CD4-positive, alpha-beta T cell treated with Interleukin-17A for 4 hours (primary cell): Measurements from ENCODE around the gene TFF1.
A peak's percentile ranks its signal among the peaks of the same experiment; 100 is the strongest.
"Not testable (repeated sequence)": the region's sequence is repeated elsewhere in the genome, so short reads cannot be mapped to it uniquely, and the experiment has no call there.

Experiments used
- DNase-seq: peaks from one replicate; pipeline ENCODE4 v3.0.0-alpha.2; 2020; ENCODE audit warnings: mixed read lengths

The TFF1 gene

DNA sequence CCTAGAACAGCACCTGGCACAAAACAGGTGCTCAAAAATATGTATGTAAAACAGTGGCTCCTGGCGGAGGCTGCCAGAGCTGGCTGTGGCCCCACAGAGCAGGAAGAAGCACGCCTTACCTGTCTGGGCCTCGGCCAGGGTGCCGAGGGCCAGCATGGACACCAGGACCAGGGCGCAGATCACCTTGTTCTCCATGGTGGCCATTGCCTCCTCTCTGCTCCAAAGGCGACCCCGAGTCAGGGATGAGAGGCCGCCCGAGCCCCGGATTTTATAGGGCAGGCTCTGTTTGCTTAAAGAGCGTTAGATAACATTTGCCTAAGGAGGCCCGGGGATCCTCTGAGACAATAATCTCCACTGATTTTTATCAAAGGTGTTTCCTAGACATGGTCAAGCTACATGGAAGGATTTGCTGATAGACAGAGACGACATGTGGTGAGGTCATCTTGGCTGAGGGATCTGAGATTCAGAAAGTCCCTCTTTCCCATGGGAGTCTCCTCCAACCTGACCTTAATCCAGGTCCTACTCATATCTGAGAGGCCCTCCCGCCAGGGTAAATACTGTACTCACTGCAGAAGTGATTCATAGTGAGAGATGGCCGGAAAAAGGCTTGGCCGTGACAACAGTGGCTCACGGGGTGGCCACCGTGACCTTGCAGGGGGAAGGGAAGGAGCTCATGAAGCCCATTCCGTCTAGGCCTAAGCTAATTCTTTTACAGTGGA is at the start of gene TFF1:
Gene TFF1 (minus strand): TSS at position 244 of the 719 bp plus-strand sequence. CDS start 40 bp downstream, at position 204.
- DNase-seq: no peak

DNA sequence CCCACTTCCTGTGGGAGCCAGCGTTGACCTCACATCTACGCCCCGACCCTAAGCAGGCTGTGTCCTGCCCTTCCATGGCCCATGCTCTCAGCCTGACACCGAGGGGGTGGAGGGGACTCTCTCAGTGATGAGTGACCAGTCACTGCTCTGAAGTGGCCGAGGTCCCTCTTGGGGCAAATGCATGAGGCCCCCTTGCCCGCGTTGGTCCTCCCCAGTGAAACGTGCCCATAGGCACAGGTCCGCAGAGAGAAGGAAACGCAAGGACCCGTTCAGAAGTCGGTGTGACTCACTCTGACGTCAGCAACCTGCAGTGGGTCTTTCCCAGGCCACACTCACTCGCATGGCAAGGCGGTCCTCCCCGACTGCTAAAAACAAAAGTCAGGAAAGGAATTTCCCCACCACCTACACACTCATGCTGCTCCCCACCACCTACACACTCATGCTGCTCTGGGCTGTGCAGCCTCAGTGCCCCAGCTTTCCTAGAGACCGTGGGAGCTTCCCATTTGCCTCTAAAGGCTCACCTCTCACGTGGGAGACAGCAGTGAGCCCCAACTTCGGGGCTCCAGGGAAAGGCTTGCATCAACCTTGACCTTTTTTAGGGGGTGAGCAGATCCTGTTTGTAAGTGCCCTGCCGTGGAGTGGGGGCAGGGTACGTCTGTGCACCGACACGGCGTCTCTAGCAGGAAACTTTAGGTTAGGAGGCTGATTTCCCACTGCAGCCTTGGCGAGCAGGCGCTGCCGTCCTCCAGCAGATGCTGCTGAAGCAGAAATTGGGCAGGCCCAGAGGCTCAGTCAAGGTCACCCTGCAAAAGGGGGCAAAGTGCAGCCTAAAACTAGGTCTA is 48.8 kb upstream of the TFF1 start:
- DNase-seq: peak; percentile 94

DNA sequence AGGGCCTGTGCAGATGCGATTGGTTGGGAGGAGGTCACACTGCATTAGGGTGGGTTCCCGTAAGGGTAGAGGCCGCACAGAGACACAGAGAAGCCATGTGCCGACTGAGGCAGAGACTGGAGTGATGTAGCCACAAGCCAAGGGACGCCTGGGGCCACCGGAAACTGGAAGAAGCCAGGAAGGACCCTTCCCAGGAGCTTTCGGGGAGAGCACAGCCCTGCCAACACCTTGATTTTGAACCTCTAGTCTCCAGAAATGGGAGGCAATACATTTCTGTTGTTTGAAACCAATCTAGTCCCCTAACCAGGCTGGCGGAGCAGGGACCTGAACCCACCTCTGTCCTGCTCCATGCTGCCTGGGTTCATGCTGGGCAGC is 48.2 kb upstream of the TFF1 start:
- DNase-seq: no peak

DNA sequence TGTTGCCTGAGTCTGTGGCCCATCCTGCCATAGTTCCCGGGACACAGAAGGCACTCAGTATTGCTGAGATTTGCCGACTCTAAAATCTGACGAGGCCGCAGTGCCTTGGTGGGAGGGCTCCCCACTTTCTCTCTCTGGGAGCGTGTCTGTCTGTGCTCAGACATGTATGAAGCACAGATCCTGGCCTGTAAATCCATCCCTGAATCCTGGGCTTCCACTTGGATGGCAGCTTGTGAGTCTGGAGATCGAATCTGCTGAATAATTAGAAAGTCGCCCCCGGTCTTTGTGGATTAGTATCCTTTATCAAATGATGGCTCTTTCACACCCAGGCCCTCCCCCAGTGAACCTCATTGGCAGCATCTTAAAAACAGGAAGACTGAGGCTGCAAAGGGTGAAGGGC is 47.7 kb upstream of the TFF1 start:
- peak; percentile 23 for DNase-seq

DNA sequence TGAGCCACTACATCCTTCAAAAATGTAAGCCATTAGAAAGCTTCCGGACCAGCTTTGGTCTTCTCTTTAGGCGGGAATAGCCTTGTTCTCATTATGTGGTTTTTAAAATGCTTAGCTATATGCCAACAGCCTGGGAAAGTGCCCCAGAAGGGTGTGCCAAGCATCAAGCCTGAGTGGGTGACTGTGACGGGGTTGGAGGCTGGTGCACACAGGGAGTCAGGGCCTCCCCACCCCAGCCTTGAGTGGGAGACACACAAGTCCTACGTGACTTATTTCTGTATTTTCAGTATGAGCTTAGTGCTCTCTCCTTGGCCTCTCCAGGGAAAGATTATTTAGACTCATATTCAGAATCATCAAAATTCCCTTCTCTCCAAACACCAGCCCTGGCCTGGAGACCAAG is 47.2 kb upstream of the TFF1 start:
- peak; percentile 22 for DNase-seq

DNA sequence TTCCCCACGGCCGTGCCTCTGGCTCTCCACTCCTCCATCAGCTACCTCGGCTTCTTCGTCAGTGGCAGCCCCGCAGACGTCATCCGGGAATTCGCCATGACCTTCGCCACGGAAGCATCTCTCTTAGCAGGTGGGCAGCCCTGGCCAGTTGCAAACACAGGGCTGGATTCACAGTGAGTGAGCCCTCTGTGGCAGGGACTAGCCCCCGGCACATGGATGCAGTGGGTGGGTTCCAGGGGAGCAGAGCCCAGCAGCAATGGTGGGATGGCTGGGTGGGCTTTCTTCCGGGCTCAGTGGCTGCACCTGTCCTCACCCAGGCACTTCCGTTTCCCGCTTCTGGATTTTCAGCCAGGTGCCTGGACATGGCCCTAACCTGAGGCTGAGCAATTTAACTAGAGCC is 46.8 kb upstream of the TFF1 start:
- peak; percentile 2 for DNase-seq

DNA sequence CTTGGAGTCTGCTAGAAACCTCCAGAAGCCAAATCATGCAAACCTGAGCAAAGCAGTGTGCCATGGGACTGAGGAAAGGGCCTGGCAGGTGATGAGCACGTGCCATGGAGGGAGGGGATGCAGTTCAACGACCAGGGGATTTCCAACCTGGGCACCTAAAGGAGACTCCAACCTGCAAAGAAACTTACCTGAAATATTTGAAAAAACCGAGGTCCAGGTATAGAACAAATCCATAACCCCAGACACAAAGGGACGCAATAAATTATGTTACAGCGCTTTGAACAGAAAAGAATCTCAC is 46.2 kb upstream of the TFF1 start:
- peak; percentile 1 for DNase-seq

DNA sequence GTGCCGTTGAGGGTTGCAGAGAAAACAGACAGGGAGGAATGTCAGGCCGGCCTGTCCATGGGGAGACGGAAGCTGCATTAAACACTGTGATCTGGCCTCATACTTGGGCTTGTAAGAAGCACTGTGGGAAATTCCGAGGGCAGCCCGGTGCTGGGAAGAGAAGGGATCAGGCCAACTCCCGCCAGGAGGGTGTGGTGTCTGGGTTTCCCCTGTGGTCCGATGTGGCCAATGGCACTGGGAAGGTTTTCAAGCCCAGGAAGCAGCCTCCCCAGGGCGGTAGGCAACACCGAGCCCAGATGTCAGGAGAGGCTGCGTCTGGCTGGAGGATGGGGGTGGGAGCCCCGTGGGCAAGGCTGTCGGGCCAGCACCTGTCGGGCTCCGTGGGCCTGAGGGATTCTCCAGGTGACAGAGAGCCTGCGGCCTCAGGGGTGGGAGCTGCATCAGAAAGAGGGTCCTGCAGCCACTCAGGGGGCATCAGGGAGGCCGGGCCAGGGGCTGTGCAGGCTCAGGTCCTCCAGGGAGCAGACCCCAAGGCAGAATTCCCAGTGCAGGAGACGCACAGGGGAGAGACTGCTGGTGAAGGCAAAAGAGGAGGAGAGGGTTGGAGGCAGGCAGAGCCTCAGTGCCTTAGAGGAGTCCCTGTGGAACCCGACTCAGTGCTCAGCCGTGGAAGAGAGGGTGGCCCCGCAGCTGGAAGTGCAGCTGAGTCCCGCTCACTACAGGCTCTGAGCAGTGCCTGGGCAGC is 45.7 kb upstream of the TFF1 start:
- DNase-seq: peak; percentile 3

DNA sequence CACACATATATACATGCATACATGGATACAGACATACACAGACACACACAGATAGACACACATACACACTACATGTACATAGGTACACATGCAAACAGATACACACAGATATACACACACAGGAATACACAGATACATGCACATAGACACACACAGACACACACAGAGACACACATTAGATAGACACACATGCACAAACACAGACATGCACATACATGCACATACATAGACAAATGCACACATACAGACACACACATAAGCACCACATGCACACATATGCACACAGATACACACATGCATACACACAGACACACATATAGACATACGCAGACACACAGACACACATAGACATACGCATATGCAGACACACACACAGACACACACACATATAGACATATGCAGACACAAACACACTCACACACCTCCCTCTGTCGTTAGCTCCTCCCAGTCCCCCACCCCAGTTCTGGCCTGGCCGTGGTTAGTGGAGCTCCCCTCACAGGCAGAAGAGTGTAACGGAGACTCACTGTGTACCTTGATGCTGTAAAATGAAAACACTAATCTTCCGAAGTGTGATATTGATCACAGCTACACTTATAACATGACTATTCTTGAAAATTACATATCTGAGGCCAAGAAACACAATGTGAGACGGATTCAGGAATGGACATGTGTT is 45.0 kb upstream of the TFF1 start:
- peak; percentile 23 for DNase-seq

DNA sequence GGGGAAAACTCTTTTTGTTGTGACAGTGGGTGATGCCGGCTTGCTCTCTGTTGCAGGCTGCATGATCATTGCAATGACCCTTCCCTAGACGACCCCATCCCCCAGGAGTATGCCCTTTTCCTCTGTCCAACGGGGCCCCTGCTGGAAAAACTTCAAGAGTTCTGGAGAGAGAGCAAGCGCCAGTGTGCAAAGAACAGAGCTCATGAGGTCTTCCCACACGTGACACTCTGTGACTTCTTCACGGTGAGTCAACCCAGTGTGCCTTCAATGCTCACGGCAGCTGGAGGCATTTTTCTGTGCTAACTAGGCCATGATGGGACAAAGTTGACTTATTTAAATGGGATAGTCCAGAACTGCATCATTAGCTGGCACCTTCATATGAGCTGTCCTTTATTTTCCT is 43.0 kb upstream of the TFF1 start:
- peak; percentile 48 for DNase-seq

DNA sequence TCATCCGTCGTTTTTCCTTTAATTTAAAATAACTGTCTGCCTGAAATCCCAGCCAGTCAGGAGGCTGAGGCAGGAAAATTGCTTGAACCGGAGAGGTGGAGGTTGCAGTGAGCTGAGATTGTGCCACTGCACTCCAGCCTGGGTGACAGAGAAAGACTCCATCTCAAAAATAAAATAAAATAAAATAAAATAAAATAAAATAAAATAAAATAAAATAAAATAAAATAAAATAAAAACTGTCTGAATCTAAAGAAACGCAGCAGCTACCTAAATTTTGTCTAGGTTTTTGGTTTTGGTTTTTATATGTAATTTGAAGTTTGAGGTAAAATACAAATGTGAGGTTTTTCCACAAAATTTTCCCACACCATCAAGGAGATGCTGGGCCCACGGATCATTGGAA is 42.4 kb upstream of the TFF1 start:
- not testable (repeated sequence) for DNase-seq

DNA sequence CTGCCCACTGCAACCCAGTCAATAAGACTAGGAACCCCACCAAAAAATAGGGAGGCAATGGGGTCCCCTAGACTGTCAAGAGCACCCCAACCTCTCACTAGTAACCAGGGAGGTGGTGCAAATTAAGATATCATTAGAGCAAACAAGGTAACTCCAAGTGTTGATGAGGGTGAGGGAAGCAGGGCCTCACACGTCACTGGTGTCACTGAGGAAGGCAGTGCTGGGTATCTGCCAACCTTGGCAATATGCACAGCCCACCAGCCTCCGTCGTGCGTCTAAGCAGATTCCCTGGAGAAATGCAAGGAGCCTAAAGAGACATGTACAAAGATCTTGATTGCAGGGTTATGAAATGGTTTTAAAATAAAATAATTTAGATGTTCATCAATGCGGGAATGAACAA is 41.1 kb upstream of the TFF1 start:
- no peak for DNase-seq

DNA sequence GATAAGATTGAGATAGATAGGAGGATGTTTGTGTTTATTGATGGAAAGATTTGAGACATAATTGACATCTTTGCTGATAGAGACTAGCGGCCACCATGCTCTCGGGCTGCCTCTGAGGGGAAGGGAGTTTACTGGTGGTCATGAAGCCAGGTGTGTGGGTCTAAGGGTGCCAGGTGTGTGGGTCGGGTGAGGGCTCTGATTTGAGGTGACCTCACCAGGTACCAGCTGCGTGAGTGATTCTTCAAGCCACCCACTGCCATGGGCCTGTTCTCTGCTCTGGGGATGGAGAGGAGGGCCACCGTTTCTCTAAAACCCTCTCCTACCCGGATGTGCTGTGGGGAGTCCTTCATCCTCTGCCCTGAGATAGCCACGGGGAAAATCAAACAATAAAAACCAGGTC is 40.5 kb upstream of the TFF1 start:
- DNase-seq: no peak

DNA sequence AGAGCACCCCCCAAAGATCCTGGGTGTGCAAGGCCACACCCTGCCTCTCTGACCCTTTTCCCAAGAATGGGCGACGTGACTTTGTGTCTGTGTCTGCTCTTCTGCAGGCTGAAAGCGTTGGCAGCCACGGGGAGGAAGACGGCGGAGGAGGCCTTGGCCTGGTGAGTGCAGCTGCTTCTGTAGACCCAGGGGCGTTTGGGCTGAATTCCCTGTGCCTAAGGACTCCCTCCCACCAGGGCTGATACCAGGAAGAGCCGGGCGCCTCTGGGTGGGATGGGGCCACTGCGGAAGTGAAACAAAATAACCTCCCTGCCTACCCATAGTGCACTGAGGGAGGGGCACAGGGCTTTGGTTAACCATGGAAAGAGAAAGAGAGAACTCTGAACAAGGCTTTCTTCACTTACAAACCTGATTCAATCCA is 39.9 kb upstream of the TFF1 start:
- DNase-seq: peak; percentile 65

DNA sequence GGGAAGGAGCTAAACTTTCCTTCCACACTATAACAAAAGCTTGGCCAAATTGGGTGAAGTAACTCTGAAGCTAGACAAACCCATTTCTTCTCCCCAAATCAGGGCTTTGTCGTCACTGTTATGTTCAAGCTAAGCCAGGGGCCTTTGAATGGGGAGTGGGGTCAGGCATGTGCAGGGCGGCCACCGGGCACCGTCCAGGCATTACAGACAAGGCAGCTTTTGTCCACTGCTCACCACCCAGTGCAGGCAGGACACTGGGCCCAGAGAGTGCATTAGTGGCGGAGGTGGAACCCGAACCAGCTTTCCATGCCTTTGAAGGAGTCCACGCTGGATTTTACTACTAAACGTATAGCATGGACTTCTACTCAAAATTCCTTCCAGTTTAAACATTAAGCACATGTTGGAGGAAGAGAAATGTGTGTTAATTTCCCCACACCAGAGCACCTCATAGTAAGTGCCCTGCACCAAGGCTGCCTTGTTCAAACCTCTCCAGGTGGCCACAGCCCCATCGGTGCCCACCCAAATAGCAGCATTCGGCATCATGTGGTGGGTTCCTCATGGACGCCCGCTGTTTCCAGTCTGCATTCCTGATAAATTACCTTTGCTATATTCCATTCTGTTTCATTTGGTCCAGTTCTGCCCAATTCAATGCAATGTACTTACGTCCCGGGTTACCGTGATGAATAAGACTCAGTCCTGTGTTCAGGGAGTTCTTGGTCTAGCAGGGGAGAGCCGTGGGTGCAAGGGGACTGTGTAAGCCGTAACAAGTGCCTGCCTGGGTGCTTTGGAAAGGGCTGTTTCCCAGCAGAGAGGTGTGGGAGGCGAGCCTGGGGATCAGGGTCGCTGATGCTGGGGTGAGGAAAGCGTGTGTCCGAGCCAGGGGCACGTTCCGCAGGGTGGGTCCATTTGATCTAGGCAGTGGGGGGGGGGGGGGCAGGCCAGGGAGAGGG is 39.0 kb upstream of the TFF1 start:
- DNase-seq: peak; percentile 45

DNA sequence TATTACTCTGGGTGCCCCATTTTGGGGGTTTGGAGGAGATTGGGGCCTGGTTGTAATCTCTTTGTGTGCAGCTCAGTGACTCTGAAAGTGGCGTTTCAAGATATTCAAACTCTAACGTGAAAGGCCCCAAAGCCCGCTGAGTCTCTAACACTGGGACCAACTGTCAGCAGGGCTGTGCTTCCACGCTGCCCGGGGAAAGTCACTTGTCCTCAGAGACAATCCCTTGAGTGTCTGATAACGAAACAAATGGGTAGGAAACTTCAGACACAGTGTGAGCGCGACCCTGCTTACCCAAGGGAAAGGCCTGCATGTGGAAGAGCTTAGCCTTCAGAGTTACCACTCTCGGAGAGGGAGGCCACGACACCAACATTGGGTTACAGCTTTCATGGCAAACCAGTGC is 38.2 kb upstream of the TFF1 start:
- peak; percentile 50 for DNase-seq

DNA sequence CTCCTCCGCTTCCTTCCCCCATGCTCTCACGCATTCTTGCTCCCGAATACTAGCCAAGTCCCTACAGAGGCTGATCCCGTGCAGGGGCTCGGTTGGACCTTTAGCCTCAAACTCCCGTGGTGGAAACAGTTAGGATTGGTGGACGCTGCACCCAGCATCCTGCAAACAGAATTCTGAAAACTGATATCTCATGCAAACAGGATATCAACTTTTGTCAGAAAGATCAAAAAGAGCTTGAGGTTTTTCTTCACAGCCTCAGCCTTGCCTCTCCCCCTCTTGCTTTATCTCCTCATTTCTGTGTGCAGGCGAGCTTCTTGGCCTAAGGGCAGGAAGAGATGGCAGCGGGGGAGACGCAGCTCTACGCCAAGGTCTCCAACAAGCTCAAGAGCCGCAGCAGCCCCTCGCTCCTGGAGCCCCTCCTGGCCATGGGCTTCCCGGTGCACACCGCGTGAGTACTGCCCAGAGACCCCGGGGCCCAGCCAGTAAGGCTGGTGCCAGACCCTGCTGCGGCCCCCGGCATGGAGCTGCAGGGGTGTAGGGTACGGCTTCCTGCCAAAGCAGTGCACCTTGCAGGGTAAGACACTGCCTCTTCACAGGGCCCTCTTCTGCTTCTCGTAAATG is 37.4 kb upstream of the TFF1 start, which contains the start of gene UBASH3A:
Gene UBASH3A (plus strand): TSS at position 292 of the 621 bp plus-strand sequence. CDS start 44 bp downstream, at position 336.
- peak; percentile 75 for DNase-seq

DNA sequence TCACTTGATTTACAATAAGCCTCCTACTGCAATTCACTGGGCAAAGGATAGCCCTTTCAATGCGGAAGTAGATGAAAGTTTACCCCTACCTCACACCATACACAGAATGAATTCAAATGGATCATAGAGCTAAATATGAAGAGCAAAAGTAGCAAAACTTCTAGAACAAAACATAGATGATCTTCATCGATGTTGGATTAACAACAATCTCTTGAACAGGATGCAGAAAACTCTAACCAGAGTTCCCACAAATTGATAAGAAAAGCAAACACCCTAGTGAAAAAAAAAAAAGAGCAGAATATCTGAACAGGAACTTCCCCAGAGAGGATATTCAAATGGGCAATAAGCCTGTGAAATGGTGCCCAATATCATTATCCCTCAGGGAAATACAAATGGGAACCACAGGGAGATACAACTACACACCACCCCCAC is 35.5 kb upstream of the TFF1 start:
- peak; percentile 1 for DNase-seq

DNA sequence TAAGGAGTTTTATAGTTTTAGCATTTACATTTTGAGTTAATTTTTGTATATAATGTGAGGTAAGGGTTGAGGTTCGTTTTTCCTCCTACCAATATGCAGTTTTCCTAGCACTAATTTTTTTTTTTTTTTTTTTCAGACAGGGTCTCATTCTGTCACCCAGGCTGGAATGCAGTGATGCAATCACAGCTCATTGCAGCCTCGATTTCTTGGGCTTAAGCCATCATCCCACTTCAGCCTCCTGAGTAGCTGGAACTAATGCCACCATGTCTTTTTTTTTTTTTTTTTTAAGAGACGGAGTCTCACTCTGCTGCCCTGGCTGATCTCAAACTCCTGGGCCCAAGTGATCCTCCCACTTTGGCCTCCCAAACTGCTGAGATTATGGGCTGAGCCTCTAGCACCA is 34.8 kb upstream of the TFF1 start:
- DNase-seq: no peak

DNA sequence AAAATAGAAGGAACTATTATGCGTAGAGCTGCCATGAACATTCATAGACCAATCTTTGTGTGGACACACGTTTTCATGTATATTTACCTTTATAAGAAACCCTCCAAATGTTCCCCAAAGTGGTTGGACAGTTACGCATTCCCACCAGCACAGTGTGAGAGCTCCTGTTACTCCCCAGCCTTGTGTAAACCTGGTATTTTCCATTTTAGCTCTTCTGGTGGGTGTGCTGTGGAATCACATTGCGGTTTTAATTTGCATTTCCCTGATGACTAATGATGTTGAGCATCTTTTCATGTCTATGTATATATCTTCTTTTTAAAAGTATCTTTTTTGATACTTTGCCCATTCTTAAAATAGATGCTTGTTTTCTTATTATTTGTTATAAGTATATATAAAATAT is 34.2 kb upstream of the TFF1 start:
- no peak for DNase-seq

DNA sequence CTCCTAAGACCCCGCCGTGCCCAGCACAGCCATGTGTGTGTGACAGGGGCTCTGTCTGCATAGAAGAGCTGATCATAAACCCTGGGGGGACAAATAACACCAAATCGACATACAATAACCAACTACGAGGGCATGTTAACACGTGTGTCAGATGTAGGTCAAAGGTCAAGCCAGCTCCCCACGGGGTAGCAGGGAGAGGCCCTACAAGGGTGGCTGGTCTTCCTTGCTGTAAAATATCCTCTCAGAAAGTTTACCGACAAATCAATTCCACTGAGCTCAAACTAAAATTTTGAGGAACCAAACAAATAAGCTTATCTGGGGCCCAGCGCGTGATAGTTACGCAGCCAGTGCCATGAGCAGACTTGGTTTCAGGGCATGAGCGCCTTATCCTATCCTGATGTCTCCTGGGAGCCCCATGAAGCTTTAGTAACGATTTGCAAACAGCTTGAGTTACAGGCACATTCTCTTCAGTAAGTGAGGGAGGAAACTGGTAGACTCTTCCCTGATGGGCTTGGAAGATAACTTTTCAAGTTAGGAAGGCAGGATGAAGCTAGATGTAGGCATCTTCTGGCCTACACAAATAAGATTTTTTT is 32.2 kb upstream of the TFF1 start:
- no peak for DNase-seq
